SU-DHL-6 (cell line): Measurements from ENCODE around the gene TMPRSS13.

Source experiments
- CTCF ChIP-seq: fragments of 200-600 bp; sonication (generic); IDR thresholded peaks from one replicate; pipeline ENCODE4 v1.5.1; 2017; ENCODE audit warnings: antibody characterized with exemption, mild to moderate bottlenecking, low read length, moderate library complexity; ENCODE audit not compliant: insufficient read depth, poor library complexity, severe bottlenecking
- EZH2phosphoT487 ChIP-seq: fragments of 200-600 bp; sonication (generic), shearing (Covaris generic); conservative IDR thresholded peaks from 2 replicates; pipeline ENCODE4 v1.6.1; 2018; ENCODE audit warnings: mild to moderate bottlenecking, antibody characterized with exemption, low read length, moderate library complexity, mixed read lengths

GRCh38 chr11:117862753-117863152 lies 66.4 kb downstream of the TMPRSS13 start:
- TF ChIP-seq CTCF = no peak
- no peak for TF ChIP-seq EZH2phosphoT487
